Measurements from ENCODE around the gene CFAP97D1.

GRCh38 chr17:43754947-43755346 lies 25.3 kb upstream of the CFAP97D1 start:
- TF ChIP-seq CTCF (IDR thresholded peaks at IDR 0.05): no peak
- no peak for TF ChIP-seq POLR2A (IDR thresholded peaks at IDR 0.05)
